GM12892 (cell line): Measurements from ENCODE around the gene RASAL3.

Source experiments
- DNase-seq: peaks from one replicate; pipeline ENCODE4 v3.0.0; 2011; ENCODE audit not compliant: insufficient read length
- FAIRE-seq: peaks from 2 replicates; lab custom pipeline; 2011; peaks lifted over from hg19 to GRCh38; lab: Jason Lieb, UNC
- POLR2A ChIP-seq: IDR thresholded peaks from 2 replicates; pipeline ENCODE4 v1.6.1; 2011; ENCODE audit warnings: low read depth, low read length, control low read depth
- POLR2AphosphoS5 ChIP-seq: IDR thresholded peaks from 2 replicates; pipeline ENCODE4 v1.6.1; 2011; ENCODE audit warnings: low read depth, low read length, control low read depth
- TAF1 ChIP-seq: IDR thresholded peaks from 2 replicates; pipeline ENCODE4 v1.6.1; 2011; ENCODE audit warnings: low read depth, mild to moderate bottlenecking, control low read depth, low read length, borderline replicate concordance

Gene RASAL3

GRCh38 chr19:15468675-15469512 lies 4.5 kb upstream of the RASAL3 start:
- TF ChIP-seq POLR2A = no peak
- no peak for TF ChIP-seq POLR2AphosphoS5
- TF ChIP-seq TAF1 = no peak
- FAIRE-seq (peak; percentile 42), DNase-seq (no peak)

GRCh38 chr19:15467734-15468214 lies 3.4 kb upstream of the RASAL3 start:
- DNase-seq (no peak), FAIRE-seq (no peak)
- TF ChIP-seq TAF1 (no peak), POLR2A (no peak), POLR2AphosphoS5 (no peak)

DNA sequence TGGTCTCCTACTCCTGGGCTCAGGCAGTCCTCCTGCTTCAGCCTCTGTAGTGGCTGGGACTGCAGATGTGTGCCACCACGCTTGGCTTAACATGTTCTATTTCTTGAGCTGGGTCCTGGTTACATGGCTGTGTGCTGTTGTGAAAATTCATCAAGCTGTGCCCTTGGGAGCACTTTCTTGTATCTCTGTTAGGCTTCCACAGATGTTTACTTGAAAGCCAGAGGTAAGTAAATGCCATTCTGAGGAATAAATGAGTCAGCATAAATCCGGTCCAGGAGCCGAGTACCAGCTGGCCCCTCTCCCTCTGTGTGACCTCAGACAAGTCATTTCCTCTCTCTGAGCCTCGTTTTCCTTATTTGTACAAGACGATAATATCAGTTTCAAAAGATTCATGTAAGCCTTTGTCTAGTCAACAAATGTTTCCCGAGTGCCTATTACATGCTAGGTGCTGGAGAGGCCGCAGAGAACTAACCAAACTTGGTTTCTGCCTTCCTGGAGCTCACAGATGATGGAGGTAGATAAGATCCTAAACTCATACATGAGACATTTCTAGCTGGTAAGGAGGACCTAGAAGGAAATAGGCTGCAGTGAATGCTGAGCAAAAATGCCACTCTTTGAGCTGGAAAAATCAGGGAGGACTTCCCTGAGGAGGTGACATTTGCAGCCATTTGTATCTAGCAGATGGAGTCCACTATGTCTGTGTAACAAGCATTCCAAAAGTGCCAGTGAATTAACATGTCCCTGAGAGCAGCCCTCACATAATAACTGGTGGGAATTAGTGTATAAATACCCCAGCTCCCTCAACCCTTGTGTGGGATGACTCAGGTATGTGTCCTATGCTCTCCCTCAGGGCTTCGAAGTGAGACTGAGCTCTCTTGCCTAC lies 2.7 kb upstream of the RASAL3 start:
- TF ChIP-seq POLR2A = no peak
- TF ChIP-seq POLR2AphosphoS5 = no peak
- no peak for TF ChIP-seq TAF1
- peak; percentile 97 for FAIRE-seq
- peak; percentile 37 for DNase-seq

DNA sequence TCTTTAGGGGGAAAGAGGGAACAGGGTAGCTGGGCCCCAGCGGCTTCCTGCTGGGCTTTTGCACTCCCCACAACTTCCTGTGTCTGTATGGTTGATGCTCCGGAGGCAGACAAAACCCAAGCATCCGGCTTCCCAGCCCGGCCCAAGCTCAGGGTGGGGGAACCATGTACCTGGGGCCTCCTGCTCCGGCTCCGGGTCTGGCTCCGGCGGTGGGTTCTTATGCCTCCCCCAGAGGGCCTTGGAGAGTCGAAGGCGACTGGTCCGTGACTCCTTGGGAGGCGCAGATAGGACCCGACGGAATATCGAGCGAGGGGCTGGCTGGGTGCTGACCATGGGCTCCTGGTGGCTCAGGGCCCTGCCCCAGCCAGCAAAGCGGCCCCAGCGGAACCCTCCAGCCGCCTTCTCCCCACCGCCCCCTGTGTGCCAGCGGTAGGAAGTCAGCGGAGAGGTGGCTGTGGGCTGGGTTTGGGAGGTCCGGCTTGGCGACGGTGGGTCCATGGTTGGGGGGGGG lies 428 bp downstream of the RASAL3 start:
- FAIRE-seq = no peak
- DNase-seq = peak; percentile 66

DNA sequence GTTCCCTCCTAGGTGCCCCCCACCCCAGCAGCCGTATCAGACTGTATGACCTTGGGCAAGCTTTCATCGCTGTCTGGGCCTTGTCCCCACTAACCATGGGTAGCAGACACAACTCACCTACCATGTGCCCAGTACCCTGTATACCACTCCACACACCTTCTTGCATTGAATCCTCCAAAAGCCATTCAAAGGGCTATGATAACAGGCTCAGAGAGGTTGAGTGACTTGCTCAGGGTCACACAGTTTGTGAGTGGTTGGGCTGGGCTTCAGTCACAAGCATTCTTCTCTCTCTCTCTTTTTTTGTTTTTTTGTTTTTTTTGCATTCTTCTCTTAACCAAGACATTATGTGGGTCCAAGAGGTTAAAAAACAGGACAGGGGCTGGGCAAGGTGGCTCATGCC lies 2.6 kb downstream of the RASAL3 start:
- DNase-seq = no peak
- TF ChIP-seq POLR2A (no peak), TAF1 (no peak), POLR2AphosphoS5 (no peak)

More for the DNA sequence above, 428 bp downstream of the RASAL3 start:
- no peak for TF ChIP-seq TAF1
- TF ChIP-seq POLR2AphosphoS5 = no peak; the same call in 1 of the 2 replicates
- peak; percentile 72; the same call in 1 of the 2 replicates for TF ChIP-seq POLR2A

DNA sequence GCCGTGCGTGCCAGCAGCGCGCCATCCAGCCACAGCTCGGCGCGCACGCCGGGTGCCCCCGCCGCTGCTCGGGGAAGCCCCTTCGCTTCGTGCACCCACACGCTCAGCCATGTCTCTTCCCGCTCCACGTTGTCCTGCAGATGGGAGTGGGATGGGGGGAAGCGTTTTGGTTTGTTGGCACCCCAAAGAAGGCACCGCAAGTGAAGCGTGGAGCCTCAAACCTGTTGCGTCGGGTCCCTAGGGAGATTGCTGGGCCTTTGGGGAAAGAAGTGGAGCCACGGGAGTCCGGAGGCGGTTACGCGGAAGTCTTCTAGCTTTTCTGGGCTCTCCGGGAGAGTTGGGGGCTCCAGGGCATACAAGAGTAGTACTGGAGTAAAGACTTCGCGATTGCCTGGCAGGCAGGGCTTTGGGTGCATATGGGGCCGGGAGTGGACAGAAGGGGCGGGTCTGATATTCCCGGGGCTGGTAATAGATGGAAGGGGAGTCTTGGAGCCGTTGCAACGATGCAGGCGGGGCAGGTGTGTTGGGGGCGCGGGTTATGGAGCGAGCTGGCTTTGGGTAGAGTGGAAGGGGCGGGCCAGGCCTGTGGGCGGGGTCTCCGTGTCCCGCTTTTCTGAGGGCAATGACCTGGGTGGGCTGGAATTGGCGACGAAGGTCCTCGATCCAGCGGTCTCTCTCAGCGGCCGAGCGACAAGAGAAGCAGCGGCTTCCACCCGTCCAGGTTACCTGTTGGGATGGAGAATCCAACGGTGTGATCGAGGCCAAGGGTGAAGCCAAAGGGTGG lies 6.5 kb downstream of the RASAL3 start:
- no peak for TF ChIP-seq POLR2AphosphoS5
- no peak for TF ChIP-seq TAF1
- no peak for TF ChIP-seq POLR2A
- DNase-seq (no peak), FAIRE-seq (no peak)

More for the DNA sequence above, 2.6 kb downstream of the RASAL3 start:
- FAIRE-seq = no peak

GRCh38 chr19:15456871-15457700 lies 7.3 kb downstream of the RASAL3 start:
- no peak for DNase-seq
- no peak for FAIRE-seq
- TF ChIP-seq POLR2A (0 out of 2 replicates have a peak, but pooled peaks have one; percentile 10), POLR2AphosphoS5 (no peak; the same call in 1 of the 2 replicates)

DNA sequence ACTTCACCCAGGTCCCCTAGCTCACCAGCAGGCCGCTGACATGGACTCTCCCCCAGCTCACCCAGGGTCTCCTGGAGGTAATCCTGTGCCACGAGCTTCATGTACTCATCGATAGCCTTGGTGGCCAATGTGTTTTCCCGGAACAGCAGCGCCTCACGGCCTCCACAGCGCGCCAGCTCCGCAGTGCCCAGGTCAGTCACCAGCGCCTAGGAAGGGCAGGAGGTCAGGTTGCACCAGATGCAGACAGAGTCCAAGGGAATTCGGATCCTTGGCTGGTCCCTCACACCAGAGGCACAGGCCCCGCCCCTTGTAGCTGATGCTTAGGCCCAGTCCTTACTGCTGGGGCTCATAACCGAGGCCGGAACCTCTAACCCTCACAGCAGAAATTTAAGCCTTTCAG lies 7.9 kb downstream of the RASAL3 start:
- no peak for DNase-seq
- TF ChIP-seq POLR2AphosphoS5 (no peak; the same call in 1 of the 2 replicates), TAF1 (no peak), POLR2A (peak; percentile 48; the same call in 1 of the 2 replicates)
- FAIRE-seq = no peak

DNA sequence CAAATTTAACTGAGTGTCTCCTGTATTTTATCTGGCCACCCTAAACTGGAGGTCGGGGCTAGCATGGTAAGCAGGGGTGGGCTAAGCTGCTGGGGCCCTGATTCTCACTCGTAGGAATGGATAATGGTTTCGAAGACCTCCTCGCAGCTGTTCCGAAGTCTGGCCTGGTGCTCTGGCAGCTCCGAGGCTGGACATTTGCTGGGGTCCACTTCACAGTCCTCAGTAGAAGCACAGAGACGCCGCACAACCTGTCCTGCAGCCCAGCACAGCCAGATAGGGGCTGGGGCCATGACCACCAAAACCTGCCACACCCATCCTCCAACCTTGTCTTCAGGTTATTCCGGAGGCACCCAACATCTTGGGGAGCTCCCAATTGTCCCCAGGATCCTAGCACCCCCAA lies 8.3 kb downstream of the RASAL3 start:
- TF ChIP-seq POLR2A (no peak; the same call in 1 of the 2 replicates), POLR2AphosphoS5 (no peak), TAF1 (no peak)
- FAIRE-seq (no peak), DNase-seq (no peak)
